Measurements from ENCODE around the gene GPR108.

DNA sequence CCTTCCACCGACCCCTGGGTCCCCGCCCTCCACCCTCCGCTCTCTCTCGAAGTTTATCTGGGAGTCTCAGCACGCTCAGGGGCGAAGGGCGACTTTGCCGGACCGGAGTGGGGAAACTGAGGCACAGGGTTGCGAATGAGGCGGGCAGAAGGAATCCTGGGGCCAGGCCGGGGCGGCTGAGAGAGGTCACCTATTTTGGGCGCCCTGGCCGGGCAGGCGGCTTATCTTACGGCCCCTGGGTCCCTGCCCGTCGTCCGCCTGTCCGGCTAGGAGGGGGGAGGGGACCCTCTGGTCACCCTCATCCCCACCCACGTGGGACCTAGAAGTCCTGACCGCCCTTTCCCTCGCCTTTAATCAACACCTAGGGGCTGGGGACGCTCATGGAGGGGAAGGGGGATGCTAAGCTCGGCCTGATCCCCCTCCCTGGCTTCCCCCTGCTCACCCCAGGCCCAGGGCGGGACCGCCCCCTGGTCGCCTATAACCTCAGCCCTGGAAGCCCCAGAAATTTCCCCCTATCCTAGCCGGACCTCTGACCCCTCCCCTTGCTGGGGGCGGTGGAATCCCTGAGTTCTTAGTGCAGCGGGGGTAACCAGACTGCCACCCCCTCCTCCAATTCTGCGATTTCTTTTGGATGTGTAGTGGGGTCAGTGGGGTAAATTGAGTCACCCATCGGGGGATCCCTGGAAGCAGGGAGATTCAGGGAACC lies 2.7 kb upstream of the GPR108 start:
- peak; percentile 18; the same call in 1 of the 2 replicates for TF ChIP-seq ZBTB7A (IDR thresholded peaks at IDR 0.05; ENCODE audit: low read depth)
- TF ChIP-seq TEAD4 (IDR thresholded peaks at IDR 0.05): no peak
- no peak for TF ChIP-seq FOXM1 (IDR thresholded peaks at IDR 0.05; ENCODE audit: borderline replicate concordance, low read depth)
- no peak for TF ChIP-seq YY1 (IDR thresholded peaks at IDR 0.05; ENCODE audit: low read depth)
